Thyroid gland (tissue), 4 donors: ENCODE data around the gene RFX3. TPM values are rescaled to one million over a fixed set of nuclear protein-coding genes. Genes with fewer than 3 reads are reported as not detected.

ENCODE experiments used
- DNase-seq, 2 donors: peaks; one replicate each; pipeline ENCODE4 v3.0.0-alpha.2; 2019
- H3K27ac ChIP-seq, 3 donors: fragments of 200-600 bp; sonication (generic); 1 replicate in 2 of 3; 2 replicates in 1 of 3; pipeline ENCODE4 v1.5.1; 2016 to 2019; ENCODE audit warnings: mild to moderate bottlenecking in 1 of 3, moderate library complexity in 1 of 3
- H3K27me3 ChIP-seq: fragments of 200-600 bp; sonication (generic); one replicate; pipeline ENCODE4 v1.5.1; 2019
- H3K36me3 ChIP-seq, 2 donors: fragments of 200-600 bp; sonication (generic); one replicate each; pipeline ENCODE4 v1.5.1; 2016 to 2019
- H3K4me1 ChIP-seq, 2 donors: fragments of 200-600 bp; sonication (generic); one replicate each; pipeline ENCODE4 v1.5.1; 2017 to 2019
- H3K4me3 ChIP-seq, 3 donors: fragments of 200-600 bp; sonication (generic); replicated peaks in 1 of 3; 1 replicate in 2 of 3; 2 replicates in 1 of 3; pipeline ENCODE4 v1.5.1; 2016; ENCODE audit warnings: mild to moderate bottlenecking in 1 of 3
- H3K9me3 ChIP-seq: fragments of 200-600 bp; sonication (generic); one replicate; pipeline ENCODE4 v1.5.1; 2017
- POLR2A ChIP-seq, 2 donors: fragments of 450-650 bp; IDR thresholded peaks; one replicate each; pipeline ENCODE4 v1.6.1; 2017; ENCODE audit warnings: antibody characterized with exemption in 2 of 2, mild to moderate bottlenecking in 2 of 2, moderate library complexity in 1 of 2
- WGBS, 2 donors: methylation state at CpG; one replicate each; pipeline ENCODE4 v1.1.5; 2017; 5-methylcytosine and 5-hydroxymethylcytosine counted together
- intact Hi-C: fragments of 100-400 bp; cut with DNase I; formaldehyde crosslinking; loops from one replicate; pipeline ENCODE4 v1.15.1; 2023
- total RNA-seq, 4 donors: library from RNA; depleted of rRNA; stranded (reverse); fragments of >200 nt; gene quantifications; one replicate each; pipeline ENCODE4 v1.2.3, GENCODE V29; 2016
- TF ChIP-seq, protein P1 (sequence below), 6 experiments: fragments of 200-600 bp in 3 of 6; fragments of 450-650 bp in 3 of 6; sonication (generic) in 3 of 6; IDR thresholded peaks; one replicate each; pipeline ENCODE4 v1.5.1; 2016 to 2019; ENCODE audit warnings: antibody characterized with exemption in 6 of 6, mild to moderate bottlenecking in 2 of 6, inconsistent platforms in 1 of 6, moderate library complexity in 1 of 6

Gene RFX3
- total RNA-seq, 4 donors from 2014 or later, result 8.8 to 16.7 (median 12.3) TPM

DNA sequence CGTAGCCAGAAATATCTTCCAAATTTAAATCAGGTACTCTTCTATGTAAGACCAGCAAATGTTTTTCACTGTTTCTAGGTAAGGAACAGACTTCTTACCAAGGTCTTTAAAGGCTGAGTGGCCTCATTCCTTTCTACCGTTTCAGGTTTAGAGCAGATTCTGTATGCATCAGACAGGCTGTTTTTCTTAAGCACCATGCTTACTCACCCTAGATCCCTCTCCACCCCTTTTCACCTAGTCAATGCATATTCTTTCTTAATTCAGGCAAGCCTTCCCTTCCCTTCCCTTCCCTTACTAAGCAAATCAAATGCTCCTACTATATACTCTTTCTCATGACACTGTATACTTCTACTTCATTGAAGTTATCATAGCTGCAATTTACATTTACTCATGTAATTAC, 70.7 kb downstream of the RFX3 start:
- 64 to 70% methylated on average over 2 of the region's 2 CpGs for WGBS, 2 donors
- intact Hi-C loops, result no loop called here

GRCh38 chr9:3451956-3452355, 73.8 kb downstream of the RFX3 start:
- 86 to 100% methylated on average over 1 of the region's 1 CpG for WGBS, 2 donors
- H3K27me3 ChIP-seq, result no peaks in the 10 kb centered on the region
- no peaks in the 10 kb centered on the region for H3K9me3 ChIP-seq
- DNase-seq, result no peak
- intact Hi-C loops, result no loop called here
- no peak overlapping the region for H3K27ac ChIP-seq
- peaks cover 10 to 12% of the 10 kb centered on the region in 2 donors for H3K4me1 ChIP-seq
- no peak overlapping the region for H3K4me3 ChIP-seq
- H3K36me3 ChIP-seq, result no peaks in the 10 kb centered on the region
- TF ChIP-seq, protein P1, sequence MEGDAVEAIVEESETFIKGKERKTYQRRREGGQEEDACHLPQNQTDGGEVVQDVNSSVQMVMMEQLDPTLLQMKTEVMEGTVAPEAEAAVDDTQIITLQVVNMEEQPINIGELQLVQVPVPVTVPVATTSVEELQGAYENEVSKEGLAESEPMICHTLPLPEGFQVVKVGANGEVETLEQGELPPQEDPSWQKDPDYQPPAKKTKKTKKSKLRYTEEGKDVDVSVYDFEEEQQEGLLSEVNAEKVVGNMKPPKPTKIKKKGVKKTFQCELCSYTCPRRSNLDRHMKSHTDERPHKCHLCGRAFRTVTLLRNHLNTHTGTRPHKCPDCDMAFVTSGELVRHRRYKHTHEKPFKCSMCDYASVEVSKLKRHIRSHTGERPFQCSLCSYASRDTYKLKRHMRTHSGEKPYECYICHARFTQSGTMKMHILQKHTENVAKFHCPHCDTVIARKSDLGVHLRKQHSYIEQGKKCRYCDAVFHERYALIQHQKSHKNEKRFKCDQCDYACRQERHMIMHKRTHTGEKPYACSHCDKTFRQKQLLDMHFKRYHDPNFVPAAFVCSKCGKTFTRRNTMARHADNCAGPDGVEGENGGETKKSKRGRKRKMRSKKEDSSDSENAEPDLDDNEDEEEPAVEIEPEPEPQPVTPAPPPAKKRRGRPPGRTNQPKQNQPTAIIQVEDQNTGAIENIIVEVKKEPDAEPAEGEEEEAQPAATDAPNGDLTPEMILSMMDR (IDR thresholded peaks at IDR 0.05), result no peak
- no peak for TF ChIP-seq POLR2A (IDR thresholded peaks at IDR 0.05)

More for the DNA sequence above, 70.7 kb downstream of the RFX3 start:
- Histone ChIP-seq H3K27me3 (no peaks in the 10 kb centered on the region), H3K4me3 (no peak overlapping the region), H3K36me3 (no peaks in the 10 kb centered on the region), H3K4me1 (peaks cover 8 to 10% of the 10 kb centered on the region in 2 donors), H3K27ac (no peak overlapping the region), H3K9me3 (no peaks in the 10 kb centered on the region)
- TF ChIP-seq, protein P1 (IDR thresholded peaks at IDR 0.05), result no peak
- TF ChIP-seq POLR2A (IDR thresholded peaks at IDR 0.05), result no peak
- no peak for DNase-seq

DNA sequence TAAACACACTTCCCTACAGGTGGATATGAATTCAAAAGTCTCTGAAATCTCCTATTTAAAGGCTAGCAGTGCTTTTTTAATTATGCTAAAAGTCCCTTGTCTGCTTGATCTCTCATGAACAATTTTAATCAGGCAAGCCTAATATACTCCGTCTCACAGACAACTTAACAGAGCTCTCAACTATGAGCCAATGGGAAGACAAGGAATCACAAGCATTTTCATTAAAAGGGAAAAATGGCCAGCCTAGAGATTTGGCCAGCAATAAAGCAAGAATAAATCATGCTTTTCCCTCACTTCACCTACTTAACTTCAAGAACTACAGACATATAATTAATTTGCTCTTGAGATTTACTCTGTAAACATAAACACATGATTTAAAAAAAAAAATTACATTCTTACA, 78.0 kb downstream of the RFX3 start:
- no peak for TF ChIP-seq POLR2A (IDR thresholded peaks at IDR 0.05)
- TF ChIP-seq, protein P1 (IDR thresholded peaks at IDR 0.05), result no peak
- 39% methylated on average over 1 of the region's 1 CpG for WGBS, 2 donors
- no peaks in the 10 kb centered on the region for H3K36me3 ChIP-seq
- intact Hi-C loops, result no loop called here
- no peak overlapping the region for H3K27ac ChIP-seq
- no peaks in the 10 kb centered on the region for H3K9me3 ChIP-seq
- peaks cover 0 to 4% of the 10 kb centered on the region in 2 donors for H3K4me1 ChIP-seq
- H3K4me3 ChIP-seq, result no peak overlapping the region
- H3K27me3 ChIP-seq, result no peaks in the 10 kb centered on the region
- DNase-seq, result no peak

GRCh38 chr9:3447143-3447542, 78.7 kb downstream of the RFX3 start:
- Histone ChIP-seq H3K36me3 (no peaks in the 10 kb centered on the region), H3K27ac (no peak overlapping the region), H3K4me3 (no peak overlapping the region), H3K27me3 (no peaks in the 10 kb centered on the region), H3K9me3 (no peaks in the 10 kb centered on the region), H3K4me1 (peaks cover 0 to 4% of the 10 kb centered on the region in 2 donors)
- 60 to 70% methylated on average over 1 of the region's 1 CpG for WGBS, 2 donors
- DNase-seq, result no peak
- intact Hi-C loops, result no loop called here
- TF ChIP-seq, protein P1 (IDR thresholded peaks at IDR 0.05), result no peak
- no peak for TF ChIP-seq POLR2A (IDR thresholded peaks at IDR 0.05)

GRCh38 chr9:3446313-3446712, 79.5 kb downstream of the RFX3 start:
- DNase-seq, result no peak
- Histone ChIP-seq H3K4me3 (no peak overlapping the region), H3K27ac (no peak overlapping the region), H3K36me3 (no peaks in the 10 kb centered on the region), H3K9me3 (no peaks in the 10 kb centered on the region), H3K4me1 (peaks cover 0 to 4% of the 10 kb centered on the region in 2 donors), H3K27me3 (no peaks in the 10 kb centered on the region)
- TF ChIP-seq, protein P1 (IDR thresholded peaks at IDR 0.05), result no peak
- no peak for TF ChIP-seq POLR2A (IDR thresholded peaks at IDR 0.05)
- intact Hi-C loops, result no loop called here
